ENCODE data around the gene FKBP7.

DNA sequence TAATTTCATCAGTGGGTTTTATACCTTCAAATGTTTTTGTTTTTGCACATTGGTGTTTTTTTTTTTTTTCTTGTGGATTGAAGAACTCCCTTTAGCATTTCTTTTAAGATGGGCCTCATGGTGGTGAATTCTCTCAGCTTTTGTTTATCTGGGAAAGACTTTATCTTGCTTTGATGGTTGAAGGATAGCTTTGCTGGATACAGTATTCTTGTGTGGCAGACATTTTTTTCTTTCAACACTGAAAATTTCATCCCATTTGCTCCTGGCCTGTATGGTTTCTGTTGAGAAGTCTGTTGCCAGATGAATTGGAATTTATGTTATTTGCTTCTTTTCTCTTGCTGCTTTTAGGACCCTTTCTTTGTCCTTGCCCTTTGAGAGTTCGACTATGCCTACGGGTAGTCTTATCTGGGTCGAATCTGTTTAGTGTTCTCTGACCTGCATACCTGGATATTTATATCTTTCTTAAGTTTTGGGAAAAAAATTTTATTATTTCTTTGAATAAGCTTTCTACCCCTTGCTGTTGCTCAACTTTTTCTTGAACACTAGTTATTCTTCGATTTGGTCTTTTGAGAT is 53.1 kb downstream of the FKBP7 start:
- TF ChIP-seq, protein P1, sequence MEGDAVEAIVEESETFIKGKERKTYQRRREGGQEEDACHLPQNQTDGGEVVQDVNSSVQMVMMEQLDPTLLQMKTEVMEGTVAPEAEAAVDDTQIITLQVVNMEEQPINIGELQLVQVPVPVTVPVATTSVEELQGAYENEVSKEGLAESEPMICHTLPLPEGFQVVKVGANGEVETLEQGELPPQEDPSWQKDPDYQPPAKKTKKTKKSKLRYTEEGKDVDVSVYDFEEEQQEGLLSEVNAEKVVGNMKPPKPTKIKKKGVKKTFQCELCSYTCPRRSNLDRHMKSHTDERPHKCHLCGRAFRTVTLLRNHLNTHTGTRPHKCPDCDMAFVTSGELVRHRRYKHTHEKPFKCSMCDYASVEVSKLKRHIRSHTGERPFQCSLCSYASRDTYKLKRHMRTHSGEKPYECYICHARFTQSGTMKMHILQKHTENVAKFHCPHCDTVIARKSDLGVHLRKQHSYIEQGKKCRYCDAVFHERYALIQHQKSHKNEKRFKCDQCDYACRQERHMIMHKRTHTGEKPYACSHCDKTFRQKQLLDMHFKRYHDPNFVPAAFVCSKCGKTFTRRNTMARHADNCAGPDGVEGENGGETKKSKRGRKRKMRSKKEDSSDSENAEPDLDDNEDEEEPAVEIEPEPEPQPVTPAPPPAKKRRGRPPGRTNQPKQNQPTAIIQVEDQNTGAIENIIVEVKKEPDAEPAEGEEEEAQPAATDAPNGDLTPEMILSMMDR (IDR thresholded peaks at IDR 0.05; ENCODE audit: borderline replicate concordance, extremely low read depth, low read length, poor library complexity, severe bottlenecking), result no peak
- TF ChIP-seq EZH2 (IDR thresholded peaks at IDR 0.05; ENCODE audit: borderline replicate concordance, low read depth, low read length, severe bottlenecking), result no peak

Measured in DND-41 (cell line).